Epithelial cell of prostate (primary cell): Measurements from ENCODE around the gene ADARB2.

Source experiments
- DNase-seq: peaks from one replicate; pipeline ENCODE4 v3.0.0-alpha.2; 2011; ENCODE audit warnings: low read depth, low spot score
- H3K27ac ChIP-seq: fragments of 450-650 bp; 2 replicates; pipeline ENCODE4 v1.5.1; 2017; ENCODE audit warnings: mild to moderate bottlenecking

ADARB2 gene

GRCh38 chr10:1196656-1197055 lies 540.7 kb downstream of the ADARB2 start:
- no peak overlapping the region for H3K27ac ChIP-seq
- no peak for DNase-seq

GRCh38 chr10:1195828-1196227 lies 541.5 kb downstream of the ADARB2 start:
- H3K27ac ChIP-seq = no peak overlapping the region
- no peak for DNase-seq

- no peak overlapping the region for H3K27ac ChIP-seq
- DNase-seq = no peak
Observed at GRCh38 chr10:1194161-1194560, 543.2 kb downstream of the ADARB2 start.

DNA sequence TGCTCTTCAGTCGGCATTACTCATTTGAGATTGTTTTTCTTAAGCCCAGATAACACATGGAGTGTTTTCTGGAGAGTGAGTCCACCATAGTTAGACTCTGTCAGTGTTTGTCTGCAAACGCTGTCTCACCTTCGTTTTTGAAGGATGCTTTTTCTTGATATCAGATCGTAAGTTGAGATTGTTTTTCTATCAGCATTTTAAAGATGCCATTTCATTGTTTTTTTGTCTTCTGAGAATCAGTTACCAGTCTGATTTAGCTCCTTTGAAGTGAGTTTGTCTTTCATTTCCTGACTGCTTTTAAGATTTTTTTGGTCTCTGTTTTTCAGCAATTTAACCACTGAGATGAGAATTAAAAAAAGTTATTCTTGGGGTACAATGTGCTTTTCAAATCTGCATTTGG lies 543.8 kb downstream of the ADARB2 start:
- no peak overlapping the region for H3K27ac ChIP-seq

GRCh38 chr10:1191752-1192151 lies 545.6 kb downstream of the ADARB2 start:
- DNase-seq = no peak
- H3K27ac ChIP-seq = no peak overlapping the region

More for the DNA sequence above, 543.8 kb downstream of the ADARB2 start:
- no peak for DNase-seq

DNA sequence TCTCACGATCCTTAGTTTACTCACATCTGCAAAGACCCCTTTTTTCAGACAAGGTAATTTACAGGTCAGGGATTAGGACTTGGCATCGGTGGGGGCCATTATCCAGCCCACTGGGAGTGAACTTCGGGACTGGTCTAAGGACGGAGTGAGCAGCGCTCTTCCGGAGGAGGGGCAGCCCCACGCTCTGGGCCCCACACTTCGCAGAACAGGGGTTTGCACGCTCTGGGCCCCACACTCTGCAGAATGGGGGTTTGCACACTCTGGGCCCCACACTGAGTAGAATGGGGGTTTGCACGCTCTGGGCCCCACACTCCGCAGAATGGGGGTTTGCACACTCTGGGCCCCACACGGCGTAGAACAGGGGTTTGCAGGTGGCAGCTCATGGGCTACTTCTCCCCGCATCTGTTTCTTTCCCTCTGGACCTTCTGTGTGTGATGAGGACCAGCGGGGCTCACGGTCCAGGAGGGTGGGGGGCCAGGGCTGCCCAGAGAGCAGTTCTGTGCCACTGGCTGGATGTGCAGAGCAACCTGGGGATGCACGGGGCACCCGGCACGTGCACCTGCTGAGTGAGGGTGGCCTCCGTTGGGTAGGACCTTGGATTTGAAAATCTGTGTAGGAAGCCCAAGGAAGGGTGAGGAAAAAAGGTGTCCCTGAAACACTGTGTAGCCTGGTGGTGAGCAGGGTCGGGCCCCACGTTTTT lies 546.4 kb downstream of the ADARB2 start:
- H3K27ac ChIP-seq = no peak overlapping the region
- DNase-seq = no peak

GRCh38 chr10:1190052-1190395 lies 547.3 kb downstream of the ADARB2 start:
- no peak overlapping the region for H3K27ac ChIP-seq
- DNase-seq = no peak

GRCh38 chr10:1189166-1190051 lies 547.9 kb downstream of the ADARB2 start:
- no peak overlapping the region for H3K27ac ChIP-seq
- no peak for DNase-seq

DNA sequence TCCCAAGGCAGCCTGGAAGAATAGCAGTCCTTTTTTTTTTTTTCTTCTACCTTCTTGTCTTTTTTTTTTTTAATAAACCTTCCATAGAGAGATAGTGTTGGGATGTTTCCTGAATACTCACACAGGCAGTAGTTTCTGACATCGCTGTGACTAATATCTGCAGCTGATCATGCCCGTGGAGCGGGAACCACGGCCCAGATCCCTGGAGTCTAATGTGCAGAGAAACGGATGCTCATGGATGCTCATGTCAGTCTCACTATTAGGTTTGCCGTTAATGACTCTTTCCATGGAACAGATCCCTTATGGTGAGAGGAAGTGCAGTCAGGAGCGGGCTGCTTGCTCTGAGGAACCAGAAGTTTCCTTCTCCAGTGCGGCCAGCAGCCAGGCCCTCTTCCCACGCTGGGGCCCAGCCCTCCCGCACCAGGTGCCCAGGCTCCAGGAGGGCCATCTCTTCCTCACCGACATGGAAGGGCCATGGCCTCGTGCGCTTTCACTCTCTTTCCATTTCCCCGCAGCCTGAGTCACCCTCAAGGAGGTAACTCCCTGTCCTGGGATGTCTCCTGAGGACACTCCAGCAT lies 548.7 kb downstream of the ADARB2 start:
- DNase-seq = no peak
- no peak overlapping the region for H3K27ac ChIP-seq

DNA sequence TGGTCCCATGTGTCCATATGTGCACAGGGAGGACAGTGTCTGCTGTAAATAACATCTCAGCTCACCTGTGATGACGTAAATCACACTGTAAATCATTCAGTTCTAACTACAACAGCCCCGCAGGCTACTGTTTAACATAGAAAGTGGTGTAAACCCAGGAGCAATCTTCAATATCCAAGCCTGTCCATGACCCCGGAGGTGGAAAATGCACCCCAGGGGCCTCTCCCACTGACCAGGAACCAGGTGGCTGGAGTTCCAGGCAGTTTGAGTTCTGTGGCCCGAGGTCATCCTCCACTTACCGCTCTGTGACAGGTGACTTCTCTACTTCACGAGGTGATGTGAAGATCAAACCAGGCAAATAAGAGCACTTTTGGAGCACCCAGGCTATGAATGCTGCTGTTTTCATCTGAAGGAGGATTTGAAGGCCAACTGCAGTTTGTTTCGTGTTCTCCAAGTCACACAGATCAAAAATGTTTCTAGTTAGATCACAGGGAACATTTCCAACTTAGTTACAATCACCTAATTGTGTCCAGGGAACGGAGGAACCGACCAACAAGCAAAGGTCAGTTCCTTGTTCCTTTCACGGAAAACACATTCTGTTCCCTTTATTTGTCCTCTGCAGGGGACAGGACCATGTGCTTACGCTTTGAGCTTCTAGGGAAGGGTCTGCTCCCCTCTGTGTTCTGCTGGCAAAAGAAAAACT lies 549.3 kb downstream of the ADARB2 start:
- DNase-seq = no peak
- no peak overlapping the region for H3K27ac ChIP-seq

GRCh38 chr10:1187151-1187854 lies 550.0 kb downstream of the ADARB2 start:
- no peak overlapping the region for H3K27ac ChIP-seq
- DNase-seq = no peak

DNA sequence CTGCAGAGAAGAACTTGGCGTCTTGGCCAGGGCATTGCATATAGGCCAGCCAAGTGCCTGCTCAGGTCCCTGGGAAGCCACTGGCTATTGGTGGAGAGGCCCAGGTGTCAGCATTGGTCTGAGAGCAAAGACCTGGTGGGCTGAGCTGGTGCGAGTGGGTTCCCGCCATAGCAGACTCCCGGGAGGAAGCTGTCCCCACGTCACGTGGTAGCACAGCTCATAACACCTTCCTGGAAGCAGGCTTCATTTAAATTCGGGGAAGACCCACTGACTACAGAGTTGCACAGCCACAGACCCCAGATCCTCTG lies 550.7 kb downstream of the ADARB2 start:
- no peak for DNase-seq
- H3K27ac ChIP-seq = no peak overlapping the region

GRCh38 chr10:1185911-1186682 lies 551.2 kb downstream of the ADARB2 start:
- DNase-seq = no peak
- H3K27ac ChIP-seq = no peak overlapping the region

DNA sequence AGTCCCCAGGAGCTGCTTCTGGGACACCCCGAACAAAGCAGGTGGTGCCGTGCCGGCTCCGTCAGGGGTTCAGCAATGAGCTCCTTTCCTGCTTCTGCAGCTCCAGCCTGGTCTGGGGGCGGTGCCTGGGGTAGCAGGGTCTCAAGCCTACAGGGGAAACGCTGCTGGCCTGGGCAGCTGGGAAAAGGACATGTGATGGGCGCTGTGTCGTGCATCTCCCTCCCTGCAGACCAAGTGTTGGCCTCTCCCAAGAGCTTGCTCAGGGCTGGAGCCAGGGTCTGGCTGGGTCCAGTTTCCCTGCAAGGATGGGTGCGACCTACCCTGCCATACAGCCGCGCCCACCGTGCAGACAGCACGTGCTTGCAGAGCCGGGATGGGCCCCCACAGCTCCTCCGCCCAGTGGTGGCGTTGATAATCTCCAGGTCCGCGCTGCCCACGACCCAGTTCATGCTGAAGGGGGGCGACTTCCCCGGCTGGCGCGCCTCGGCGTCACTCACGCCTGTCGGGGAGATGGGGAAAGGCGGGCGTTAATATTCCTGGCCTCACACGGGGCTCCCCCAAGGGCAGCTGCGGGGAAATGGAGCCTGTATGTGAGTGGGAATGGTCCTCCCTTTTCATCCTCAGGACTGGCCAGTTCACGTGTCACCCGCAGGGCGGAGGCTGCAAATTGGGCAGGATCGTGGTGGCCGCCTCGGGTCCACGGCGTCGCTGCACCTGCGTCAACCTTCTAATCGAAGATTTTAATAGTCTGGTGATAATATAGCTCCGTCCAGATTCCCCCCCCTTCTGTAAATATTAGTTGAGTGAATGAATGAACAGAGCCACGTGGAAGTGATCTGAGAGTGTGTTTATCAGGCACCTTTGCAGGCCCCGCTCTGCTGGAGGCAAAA lies 552.5 kb downstream of the ADARB2 start:
- no peak overlapping the region for H3K27ac ChIP-seq
- no peak for DNase-seq

DNA sequence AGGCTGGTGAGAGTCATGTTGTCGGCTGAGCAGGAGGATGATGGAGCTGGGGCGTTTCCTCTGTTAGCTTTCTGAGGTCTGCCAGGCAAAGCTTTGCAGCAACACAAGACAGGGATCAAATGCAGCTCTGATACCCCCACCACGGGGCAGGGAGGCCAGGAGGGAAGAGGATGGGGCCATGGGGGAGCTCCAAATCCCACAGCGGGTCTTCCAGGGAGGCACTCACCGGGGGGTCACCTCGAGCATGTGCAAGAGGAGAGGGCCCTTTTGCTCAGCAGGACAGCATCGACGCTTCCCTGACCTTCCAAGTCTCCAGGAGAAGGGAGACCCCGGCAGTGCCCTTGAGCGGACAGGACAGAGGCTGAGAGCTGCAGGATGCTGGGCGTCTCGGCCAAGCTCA lies 553.6 kb downstream of the ADARB2 start:
- H3K27ac ChIP-seq = no peak overlapping the region
- DNase-seq = no peak

DNA sequence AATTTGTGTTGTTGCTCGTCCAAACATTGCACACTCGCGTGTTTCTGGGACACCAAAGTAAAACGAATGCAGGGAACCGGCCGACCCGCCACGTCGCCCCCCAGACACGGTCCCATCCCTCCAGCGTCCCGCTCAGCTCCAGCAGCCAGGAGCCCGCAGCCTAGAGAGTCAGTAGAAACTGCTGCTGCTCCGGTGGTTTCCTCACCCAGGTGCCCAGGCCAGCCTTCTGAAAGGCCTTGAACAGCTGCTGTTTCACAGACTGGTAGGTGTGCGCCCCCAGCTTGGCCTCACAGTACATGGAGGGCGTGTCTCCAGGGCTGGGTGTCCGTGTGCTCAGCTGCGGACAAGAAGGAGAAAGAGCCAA lies 554.3 kb downstream of the ADARB2 start:
- no peak overlapping the region for H3K27ac ChIP-seq
- no peak for DNase-seq

DNA sequence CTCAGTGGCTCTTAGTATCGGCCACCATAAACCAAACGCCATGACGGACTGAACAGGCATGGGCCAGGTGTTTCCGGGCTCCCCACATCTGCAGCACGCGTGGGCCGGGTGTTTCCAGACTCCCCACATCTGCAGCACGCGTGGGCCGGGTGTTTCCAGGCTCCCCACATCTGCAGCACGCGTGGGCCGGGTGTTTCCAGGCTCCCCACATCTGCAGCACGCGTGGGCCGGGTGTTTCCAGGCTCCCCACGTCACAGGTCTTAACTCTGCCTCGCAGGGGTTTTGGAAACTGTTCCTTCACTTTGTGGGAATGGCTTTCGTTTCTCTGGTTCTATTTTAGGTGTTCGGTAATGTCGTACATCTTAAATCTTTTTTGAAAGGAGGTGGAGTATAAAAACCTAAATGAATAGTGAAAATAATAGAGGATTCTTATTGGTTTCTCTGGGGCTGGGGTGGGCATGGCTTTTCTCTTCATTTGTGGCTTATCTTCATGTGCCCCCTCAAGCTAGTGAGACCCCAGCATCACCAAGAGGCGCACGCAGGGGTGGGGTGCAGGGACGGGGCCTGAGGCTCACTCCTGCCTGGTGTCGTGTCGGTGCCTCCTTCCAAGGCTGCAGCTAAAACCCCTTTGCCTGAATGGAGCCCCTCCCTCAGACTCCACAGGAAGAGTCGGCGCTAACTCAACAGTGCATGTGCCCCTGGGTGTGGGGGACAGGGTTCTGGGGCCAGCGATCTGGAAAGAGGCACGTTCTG lies 554.9 kb downstream of the ADARB2 start:
- H3K27ac ChIP-seq = no peak overlapping the region
- DNase-seq = no peak

- H3K27ac ChIP-seq = no peak overlapping the region
- DNase-seq = no peak
Observed at GRCh38 chr10:1180836-1181235, 556.5 kb downstream of the ADARB2 start.
